Thoracic aorta (tissue), 2 donors: Measurements from ENCODE around the gene PRKAR1A. TPM values are rescaled to one million over a fixed set of nuclear protein-coding genes. Genes with fewer than 3 reads are reported as not detected.

Experiments used
- ATAC-seq: fragments of 150-250 bp; one replicate; pipeline ENCODE4 v1.8.0; 2017; ENCODE audit warnings: low read depth; ENCODE audit not compliant: insufficient number of reproducible peaks, low FRiP score
- DNase-seq: peaks from one replicate; pipeline ENCODE4 v3.0.0-alpha.2; 2020; ENCODE audit warnings: low spot score
- H3K27ac ChIP-seq, 2 donors: fragments of 200-600 bp; sonication (generic); 1 replicate in 1 of 2; 2 replicates in 1 of 2; pipeline ENCODE4 v1.5.1; 2016; ENCODE audit warnings: mild to moderate bottlenecking in 2 of 2, moderate library complexity in 2 of 2
- H3K27me3 ChIP-seq: fragments of 200-600 bp; sonication (generic); replicated peaks from 2 replicates; pipeline ENCODE4 v1.6.0; 2016; ENCODE audit warnings: mild to moderate bottlenecking; ENCODE audit not compliant: insufficient read depth
- H3K36me3 ChIP-seq: fragments of 200-600 bp; sonication (generic); one replicate; pipeline ENCODE4 v1.5.1; 2016
- H3K4me1 ChIP-seq, 2 donors: fragments of 200-600 bp; sonication (generic); 1 replicate in 1 of 2; 2 replicates in 1 of 2; pipeline versions ENCODE4 v1.5.1 to v1.6.0; 2016; ENCODE audit warnings: low read depth in 2 of 2, mild to moderate bottlenecking in 1 of 2; ENCODE audit not compliant: control insufficient read depth in 1 of 2
- H3K4me3 ChIP-seq: fragments of 200-600 bp; sonication (generic); 2 replicates; pipeline ENCODE4 v1.5.1; 2016; ENCODE audit warnings: mild to moderate bottlenecking
- H3K9me3 ChIP-seq: fragments of 200-600 bp; sonication (generic); 2 replicates; pipeline ENCODE4 v1.5.1; 2016
- CTCF ChIP-seq: fragments of 200-600 bp; sonication (generic); IDR thresholded peaks from one replicate; pipeline ENCODE4 v1.5.1; 2019; ENCODE audit warnings: antibody characterized with exemption
- total RNA-seq, 2 donors: library from RNA; depleted of rRNA; stranded (reverse); fragments of >200 nt; gene quantifications; one replicate each; pipeline versions ENCODE4 v1.1.0 to v1.2.3, GENCODE V29; 2016

The PRKAR1A gene
- 100 to 1,000 TPM; 345 to 412 TPM for total RNA-seq

- H3K27me3 ChIP-seq = no peaks in the 10 kb centered on the region
- no peaks in the 10 kb centered on the region for H3K9me3 ChIP-seq
- peak; percentile 68 for DNase-seq
- peak within 1 kb of the TSS; percentile 98 for H3K4me3 ChIP-seq
- peak within 1 kb of the TSS; percentile 95 to 99 for H3K27ac ChIP-seq
- H3K36me3 ChIP-seq = peaks cover 3% of the 10 kb centered on the region
- TF ChIP-seq CTCF = peak; percentile 13
- peak; percentile 94 for ATAC-seq
- H3K4me1 ChIP-seq = peaks cover 18 to 27% of the 10 kb centered on the region in 2 donors
These were observed at the start of gene PRKAR1A for GRCh38 chr17:68512247-68512959. TSS of gene PRKAR1A (plus strand) at chr17:68512430. CDS start at chr17:68515400, 2,970 bp downstream.

- ATAC-seq = no peak
- H3K36me3 ChIP-seq = no peaks in the 10 kb centered on the region
- no peak for TF ChIP-seq CTCF
- no peak overlapping the region for H3K27ac ChIP-seq
- H3K4me3 ChIP-seq = no peak overlapping the region
- DNase-seq = no peak
- H3K4me1 ChIP-seq = peaks cover 2 to 13% of the 10 kb centered on the region in 2 donors
- H3K9me3 ChIP-seq = no peaks in the 10 kb centered on the region
- H3K27me3 ChIP-seq = no peaks in the 10 kb centered on the region
These were observed 48.8 kb upstream of the PRKAR1A start for GRCh38 chr17:68463211-68464019.

GRCh38 chr17:68468334-68468733 lies 43.9 kb upstream of the PRKAR1A start:
- TF ChIP-seq CTCF = no peak
- ATAC-seq = peak; percentile 78
- H3K27ac ChIP-seq = peak overlapping the region; percentile 53 to 61
- no peaks in the 10 kb centered on the region for H3K27me3 ChIP-seq
- H3K9me3 ChIP-seq = no peaks in the 10 kb centered on the region
- no peaks in the 10 kb centered on the region for H3K36me3 ChIP-seq
- no peak for DNase-seq
- H3K4me1 ChIP-seq = peaks cover 0 to 10% of the 10 kb centered on the region in 2 donors
- no peak overlapping the region for H3K4me3 ChIP-seq

GRCh38 chr17:68468788-68469187 lies 43.4 kb upstream of the PRKAR1A start:
- Histone ChIP-seq H3K36me3 (no peaks in the 10 kb centered on the region), H3K27me3 (no peaks in the 10 kb centered on the region), H3K27ac (peak overlapping the region; percentile 24 to 61), H3K4me1 (peaks cover 0 to 10% of the 10 kb centered on the region in 2 donors), H3K4me3 (no peak overlapping the region), H3K9me3 (no peaks in the 10 kb centered on the region)
- no peak for TF ChIP-seq CTCF
- DNase-seq (no peak), ATAC-seq (no peak)

GRCh38 chr17:68470961-68471360 lies 41.3 kb upstream of the PRKAR1A start:
- no peak overlapping the region for H3K4me3 ChIP-seq
- no peak for ATAC-seq
- no peaks in the 10 kb centered on the region for H3K36me3 ChIP-seq
- no peak overlapping the region for H3K27ac ChIP-seq
- TF ChIP-seq CTCF = no peak
- DNase-seq = no peak
- no peaks in the 10 kb centered on the region for H3K9me3 ChIP-seq
- H3K4me1 ChIP-seq = peaks cover 0 to 10% of the 10 kb centered on the region in 2 donors
- no peaks in the 10 kb centered on the region for H3K27me3 ChIP-seq
